IMR-90 (cell line): Measurements from ENCODE around the gene SPESP1.

Experiments
- CEBPB ChIP-seq: IDR thresholded peaks from 2 replicates; pipeline ENCODE4 v1.6.1; 2012; ENCODE audit warnings: low read depth, low read length, improper control_type of control experiment
- FOS ChIP-seq: fragments of 150-350 bp; IDR thresholded peaks from 2 replicates; pipeline ENCODE4 v1.6.1; 2016; ENCODE audit warnings: low read depth, low read length
- MAFK ChIP-seq: IDR thresholded peaks from 2 replicates; pipeline ENCODE4 v1.6.1; 2012; ENCODE audit warnings: low read depth, low read length, improper control_type of control experiment
- MAZ ChIP-seq: IDR thresholded peaks from 2 replicates; pipeline ENCODE4 v1.6.1; 2012; ENCODE audit warnings: low read depth, mild to moderate bottlenecking, low read length, improper control_type of control experiment, moderate library complexity, borderline replicate concordance
- POLR2A ChIP-seq: IDR thresholded peaks from 2 replicates; pipeline ENCODE4 v1.6.1; 2012; ENCODE audit warnings: mild to moderate bottlenecking, low read depth, low read length
- RAD21 ChIP-seq: IDR thresholded peaks from 2 replicates; pipeline ENCODE4 v1.6.1; 2012; ENCODE audit warnings: low read length, improper control_type of control experiment
- RCOR1 ChIP-seq: IDR thresholded peaks from 2 replicates; pipeline ENCODE4 v1.6.1; 2012; ENCODE audit warnings: mild to moderate bottlenecking, low read length, improper control_type of control experiment; ENCODE audit not compliant: insufficient replicate concordance
- RFX5 ChIP-seq: IDR thresholded peaks from 2 replicates; pipeline ENCODE4 v1.8.0; 2012; ENCODE audit warnings: low read depth, mild to moderate bottlenecking, low read length, moderate library complexity
- SMC3 ChIP-seq: fragments of 150-350 bp; IDR thresholded peaks from 2 replicates; pipeline ENCODE4 v1.6.1; 2016; ENCODE audit warnings: low read depth, mild to moderate bottlenecking, antibody characterized with exemption, low read length, moderate library complexity
- USF2 ChIP-seq: fragments of 150-350 bp; IDR thresholded peaks from 2 replicates; pipeline ENCODE4 v1.6.1; 2017; ENCODE audit warnings: mild to moderate bottlenecking, antibody characterized with exemption, low read length, low read depth
- TF ChIP-seq, protein P1 (sequence below): conservative IDR thresholded peaks from 2 replicates; pipeline ENCODE4 v1.5.1; 2012; ENCODE audit warnings: mild to moderate bottlenecking, low read depth, low read length, improper control_type of control experiment
- TF ChIP-seq, protein P2 (sequence below): fragments of 150-350 bp; IDR thresholded peaks from 2 replicates; pipeline ENCODE4 v1.6.1; 2016; ENCODE audit warnings: low read depth, mild to moderate bottlenecking, low read length, moderate library complexity, borderline replicate concordance

GRCh38 chr15:68887819-68888218 lies 42.5 kb upstream of the SPESP1 start:
- TF ChIP-seq, protein P1, sequence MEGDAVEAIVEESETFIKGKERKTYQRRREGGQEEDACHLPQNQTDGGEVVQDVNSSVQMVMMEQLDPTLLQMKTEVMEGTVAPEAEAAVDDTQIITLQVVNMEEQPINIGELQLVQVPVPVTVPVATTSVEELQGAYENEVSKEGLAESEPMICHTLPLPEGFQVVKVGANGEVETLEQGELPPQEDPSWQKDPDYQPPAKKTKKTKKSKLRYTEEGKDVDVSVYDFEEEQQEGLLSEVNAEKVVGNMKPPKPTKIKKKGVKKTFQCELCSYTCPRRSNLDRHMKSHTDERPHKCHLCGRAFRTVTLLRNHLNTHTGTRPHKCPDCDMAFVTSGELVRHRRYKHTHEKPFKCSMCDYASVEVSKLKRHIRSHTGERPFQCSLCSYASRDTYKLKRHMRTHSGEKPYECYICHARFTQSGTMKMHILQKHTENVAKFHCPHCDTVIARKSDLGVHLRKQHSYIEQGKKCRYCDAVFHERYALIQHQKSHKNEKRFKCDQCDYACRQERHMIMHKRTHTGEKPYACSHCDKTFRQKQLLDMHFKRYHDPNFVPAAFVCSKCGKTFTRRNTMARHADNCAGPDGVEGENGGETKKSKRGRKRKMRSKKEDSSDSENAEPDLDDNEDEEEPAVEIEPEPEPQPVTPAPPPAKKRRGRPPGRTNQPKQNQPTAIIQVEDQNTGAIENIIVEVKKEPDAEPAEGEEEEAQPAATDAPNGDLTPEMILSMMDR, result no peak
- TF ChIP-seq USF2 (no peak), FOS (no peak), POLR2A (no peak), RCOR1 (no peak), CEBPB (no peak), MAZ (no peak), SMC3 (no peak), RAD21 (no peak), MAFK (no peak), RFX5 (no peak)
- TF ChIP-seq, protein P2, sequence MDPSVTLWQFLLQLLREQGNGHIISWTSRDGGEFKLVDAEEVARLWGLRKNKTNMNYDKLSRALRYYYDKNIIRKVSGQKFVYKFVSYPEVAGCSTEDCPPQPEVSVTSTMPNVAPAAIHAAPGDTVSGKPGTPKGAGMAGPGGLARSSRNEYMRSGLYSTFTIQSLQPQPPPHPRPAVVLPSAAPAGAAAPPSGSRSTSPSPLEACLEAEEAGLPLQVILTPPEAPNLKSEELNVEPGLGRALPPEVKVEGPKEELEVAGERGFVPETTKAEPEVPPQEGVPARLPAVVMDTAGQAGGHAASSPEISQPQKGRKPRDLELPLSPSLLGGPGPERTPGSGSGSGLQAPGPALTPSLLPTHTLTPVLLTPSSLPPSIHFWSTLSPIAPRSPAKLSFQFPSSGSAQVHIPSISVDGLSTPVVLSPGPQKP, result no peak
